Uterus (tissue), 4 donors: ENCODE results near the gene HS3ST6. TPM values are rescaled to one million over a fixed set of nuclear protein-coding genes. Genes with fewer than 3 reads are reported as not detected.

Source experiments
- DNase-seq, 2 donors: peaks; one replicate each; pipeline ENCODE4 v3.0.0-alpha.2; 2019 to 2020
- H3K27ac ChIP-seq, 2 donors: fragments of 200-600 bp; sonication (generic); 1 replicate in 1 of 2; 2 replicates in 1 of 2; pipeline ENCODE4 v1.5.1; 2016 to 2018
- H3K27me3 ChIP-seq, 2 donors: fragments of 200-600 bp; sonication (generic); one replicate each; pipeline ENCODE4 v1.5.1; 2018 to 2019; ENCODE audit warnings: control low read depth in 1 of 2
- H3K36me3 ChIP-seq, 2 donors: fragments of 200-600 bp; sonication (generic); one replicate each; pipeline ENCODE4 v1.5.1; 2019; ENCODE audit warnings: control low read depth in 1 of 2
- H3K4me1 ChIP-seq, 2 donors: fragments of 200-600 bp; sonication (generic); one replicate each; pipeline ENCODE4 v1.5.1; 2018 to 2019; ENCODE audit warnings: control low read depth in 1 of 2
- H3K4me3 ChIP-seq, 2 donors: fragments of 200-600 bp; sonication (generic); 1 replicate in 1 of 2; 2 replicates in 1 of 2; pipeline ENCODE4 v1.5.1; 2018 to 2019; ENCODE audit warnings: mild to moderate bottlenecking in 1 of 2
- H3K9me3 ChIP-seq, 2 donors: fragments of 200-600 bp; sonication (generic); one replicate each; pipeline ENCODE4 v1.5.1; 2019; ENCODE audit warnings: control low read depth in 1 of 2
- CTCF ChIP-seq, 4 experiments: fragments of 200-600 bp in 2 of 4; fragments of 450-650 bp in 2 of 4; sonication (generic) in 2 of 4; IDR thresholded peaks; one replicate each; pipeline ENCODE4 v1.5.1; 2016 to 2019; ENCODE audit warnings: antibody characterized with exemption in 4 of 4, mild to moderate bottlenecking in 2 of 4, moderate library complexity in 1 of 4
- POLR2A ChIP-seq, 2 donors: fragments of 450-650 bp; IDR thresholded peaks; one replicate each; pipeline ENCODE4 v1.6.1; 2016; ENCODE audit warnings: antibody characterized with exemption in 2 of 2, mild to moderate bottlenecking in 1 of 2, moderate library complexity in 1 of 2
- intact Hi-C: fragments of 100-400 bp; cut with DNase I; formaldehyde crosslinking; loops from one replicate; pipeline ENCODE4 v1.15.1; 2023; ENCODE audit warnings: low total_unique reads
- total RNA-seq, 4 donors: library from RNA; depleted of rRNA in 3 of 4; stranded (reverse); fragments of >200 nt in 3 of 4; gene quantifications; one replicate each; pipeline versions ENCODE4 v1.1.0 to v1.2.4, GENCODE V29; 2014 to 2023
- donor health status: DM: yes; HTN: yes; CAD: no.

The HS3ST6 gene
- total RNA-seq, 4 donors from 2014 or later: not detected

- Histone ChIP-seq H3K9me3 (no peaks in the 10 kb centered on the region), H3K4me3 (no peak overlapping the region), H3K27me3 (no peaks in the 10 kb centered on the region), H3K36me3 (no peaks in the 10 kb centered on the region), H3K4me1 (no peaks in the 10 kb centered on the region), H3K27ac (no peak overlapping the region)
- TF ChIP-seq CTCF (IDR thresholded peaks at IDR 0.05): no peak
- TF ChIP-seq POLR2A (IDR thresholded peaks at IDR 0.05): no peak
- intact Hi-C loops: no loop called here
- DNase-seq: no peak
Observed at GRCh38 chr16:1912215-1912543, 6.0 kb downstream of the HS3ST6 start.

GRCh38 chr16:1911467-1912214 is 6.6 kb downstream of the HS3ST6 start:
- intact Hi-C loops: no loop called here

GRCh38 chr16:1909561-1910231 is 8.5 kb downstream of the HS3ST6 start:
- Histone ChIP-seq H3K9me3 (no peaks in the 10 kb centered on the region), H3K4me3 (no peak overlapping the region), H3K4me1 (no peaks in the 10 kb centered on the region), H3K27me3 (no peaks in the 10 kb centered on the region), H3K27ac (no peak overlapping the region), H3K36me3 (no peaks in the 10 kb centered on the region)
- no peak for DNase-seq
- intact Hi-C loops: no loop called here
- TF ChIP-seq POLR2A (IDR thresholded peaks at IDR 0.05) (no peak), CTCF (IDR thresholded peaks at IDR 0.05) (no peak)

More at GRCh38 chr16:1911467-1912214, 6.6 kb downstream of the HS3ST6 start:
- no peak for TF ChIP-seq CTCF (IDR thresholded peaks at IDR 0.05)
- H3K4me3 ChIP-seq: no peak overlapping the region
- no peaks in the 10 kb centered on the region for H3K4me1 ChIP-seq
- H3K27me3 ChIP-seq: no peaks in the 10 kb centered on the region
- no peaks in the 10 kb centered on the region for H3K9me3 ChIP-seq
- H3K27ac ChIP-seq: no peak overlapping the region
- DNase-seq: no peak
- H3K36me3 ChIP-seq: no peaks in the 10 kb centered on the region

- no peak overlapping the region for H3K27ac ChIP-seq
- DNase-seq: no peak
- no peaks in the 10 kb centered on the region for H3K4me1 ChIP-seq
- intact Hi-C loops: no loop called here
- no peak overlapping the region for H3K4me3 ChIP-seq
- TF ChIP-seq CTCF (IDR thresholded peaks at IDR 0.05) (no peak), POLR2A (IDR thresholded peaks at IDR 0.05) (no peak)
- H3K36me3 ChIP-seq: no peaks in the 10 kb centered on the region
- H3K27me3 ChIP-seq: no peaks in the 10 kb centered on the region
- H3K9me3 ChIP-seq: no peaks in the 10 kb centered on the region
Observed at GRCh38 chr16:1908983-1909382, 9.2 kb downstream of the HS3ST6 start.

GRCh38 chr16:1908184-1908583 is 10.0 kb downstream of the HS3ST6 start:
- intact Hi-C loops: no loop called here
- no peak overlapping the region for H3K27ac ChIP-seq

More at GRCh38 chr16:1908184-1908583, 10.0 kb downstream of the HS3ST6 start:
- DNase-seq: no peak
- Histone ChIP-seq H3K27me3 (no peaks in the 10 kb centered on the region), H3K4me1 (no peaks in the 10 kb centered on the region), H3K36me3 (no peaks in the 10 kb centered on the region), H3K9me3 (no peaks in the 10 kb centered on the region), H3K4me3 (no peak overlapping the region)
- TF ChIP-seq CTCF (IDR thresholded peaks at IDR 0.05): no peak
- TF ChIP-seq POLR2A (IDR thresholded peaks at IDR 0.05): no peak
